ENCODE data around the gene ZNF727. TPM values are rescaled to one million over a fixed set of nuclear protein-coding genes. Genes with fewer than 3 reads are reported as not detected.

The ZNF727 gene
- total RNA-seq (2022; extraction: Qiagen RNA extraction; ENCODE audit: low read depth), result not detected in 5 replicates

DNA sequence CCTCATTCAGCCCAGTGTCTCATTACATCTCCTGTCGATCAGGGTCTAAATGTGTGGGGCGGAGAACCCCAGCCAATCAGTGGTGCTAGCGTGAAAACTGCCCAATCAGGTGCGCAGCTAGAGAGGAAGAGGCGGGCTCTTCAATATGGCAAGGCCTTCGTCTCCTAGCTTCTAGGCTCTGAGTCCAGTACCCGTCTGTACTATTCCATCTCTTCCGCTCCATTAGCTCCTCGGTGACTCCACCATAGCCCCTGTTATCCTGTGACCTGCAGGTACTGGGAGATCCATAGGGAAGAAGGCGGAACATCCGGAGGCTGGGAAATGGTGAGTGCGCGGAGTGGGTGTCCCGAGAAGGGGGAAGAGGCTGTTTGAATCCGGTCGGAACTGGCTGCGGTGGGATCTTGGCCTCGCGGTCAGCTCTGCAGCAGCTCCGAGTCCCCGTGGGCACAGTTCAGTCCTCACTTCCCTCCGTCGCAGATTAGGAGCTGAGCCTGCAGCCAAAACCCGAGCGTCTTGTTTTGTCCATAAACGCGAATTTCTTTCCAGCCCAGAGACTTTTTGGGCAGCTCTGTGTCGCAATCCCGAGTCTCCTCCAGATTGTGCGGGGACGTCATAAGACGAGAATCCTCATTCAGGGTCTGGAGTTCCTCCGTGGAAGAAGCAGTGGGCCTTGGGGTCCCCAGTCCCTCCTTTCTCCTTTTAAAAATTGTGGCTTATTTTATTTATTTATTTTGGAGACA lies at the start of gene ZNF727:
TSS of gene ZNF727 (plus strand) at position 134 of the 740 bp plus-strand sequence. CDS start at position 322, 188 bp downstream.

GRCh38 chr7:63998549-63998948 lies 46.7 kb upstream of the ZNF727 start, which contains the start of gene ZNF722:
TSS of gene ZNF722 (plus strand) at chr7:63998849. CDS start at chr7:63998962, 113 bp downstream.

Other genes starting within 250 kb of the ZNF727 start
- gene ZNF722, start 46.6 kb upstream of the ZNF727 start, total RNA-seq (2022; extraction: Qiagen RNA extraction; ENCODE audit: low read depth), result not detected in 5 replicates
- gene ZNF735, start 161.8 kb downstream of the ZNF727 start, total RNA-seq (2022; extraction: Qiagen RNA extraction; ENCODE audit: low read depth), result not detected in 5 replicates
- not detected in 5 replicates for gene ZNF679, start 183.0 kb downstream of the ZNF727 start, total RNA-seq (2022; extraction: Qiagen RNA extraction; ENCODE audit: low read depth)